SHP77 (cell line): ENCODE results near the gene STXBP5L.
"Not testable (repeated sequence)": the region's sequence is repeated elsewhere in the genome, so short reads cannot be mapped to it uniquely, and the experiment has no call there.

Experiments used
- DNase-seq, 2 experiments: peaks; one replicate each; lab custom pipeline; 2025; lab: John Stamatoyannopoulos, UW

The STXBP5L gene

GRCh38 chr3:121430664-121431215 is 522.7 kb downstream of the STXBP5L start:
- no peak for DNase-seq

- no peak for DNase-seq
Measured at GRCh38 chr3:121431726-121432517, 523.9 kb downstream of the STXBP5L start.

- DNase-seq, result no peak
Measured at GRCh38 chr3:121436074-121436473, 528.1 kb downstream of the STXBP5L start.

GRCh38 chr3:121436641-121437040 is 528.6 kb downstream of the STXBP5L start:
- no peak for DNase-seq

GRCh38 chr3:121443456-121443855 is 535.5 kb downstream of the STXBP5L start:
- no peak for DNase-seq

GRCh38 chr3:121451752-121452151 is 543.7 kb downstream of the STXBP5L start:
- not testable (repeated sequence) for DNase-seq

GRCh38 chr3:121462565-121462964 is 554.6 kb downstream of the STXBP5L start:
- DNase-seq, result no peak

GRCh38 chr3:121463745-121464144 is 555.7 kb downstream of the STXBP5L start:
- DNase-seq, result no peak

- DNase-seq, result no peak
Measured at GRCh38 chr3:121467085-121467484, 559.1 kb downstream of the STXBP5L start.

GRCh38 chr3:121473001-121473400 is 565.0 kb downstream of the STXBP5L start:
- DNase-seq, result no peak
